GM21737 (cell line): Measurements from ENCODE around the gene HGS.
A peak's percentile ranks its signal among the peaks of the same experiment; 100 is the strongest.

Source experiments
- ATAC-seq: cut with Tn5 transposase; IDR thresholded peaks from one replicate; pipeline ENCODE4 v1.9.1; 2021; ENCODE audit warnings: mild to moderate bottlenecking, moderate library complexity; ENCODE audit not compliant: unreplicated experiment

Gene HGS

GRCh38 chr17:81703747-81704654 lies 20.2 kb downstream of the HGS start:
- ATAC-seq = no peak

DNA sequence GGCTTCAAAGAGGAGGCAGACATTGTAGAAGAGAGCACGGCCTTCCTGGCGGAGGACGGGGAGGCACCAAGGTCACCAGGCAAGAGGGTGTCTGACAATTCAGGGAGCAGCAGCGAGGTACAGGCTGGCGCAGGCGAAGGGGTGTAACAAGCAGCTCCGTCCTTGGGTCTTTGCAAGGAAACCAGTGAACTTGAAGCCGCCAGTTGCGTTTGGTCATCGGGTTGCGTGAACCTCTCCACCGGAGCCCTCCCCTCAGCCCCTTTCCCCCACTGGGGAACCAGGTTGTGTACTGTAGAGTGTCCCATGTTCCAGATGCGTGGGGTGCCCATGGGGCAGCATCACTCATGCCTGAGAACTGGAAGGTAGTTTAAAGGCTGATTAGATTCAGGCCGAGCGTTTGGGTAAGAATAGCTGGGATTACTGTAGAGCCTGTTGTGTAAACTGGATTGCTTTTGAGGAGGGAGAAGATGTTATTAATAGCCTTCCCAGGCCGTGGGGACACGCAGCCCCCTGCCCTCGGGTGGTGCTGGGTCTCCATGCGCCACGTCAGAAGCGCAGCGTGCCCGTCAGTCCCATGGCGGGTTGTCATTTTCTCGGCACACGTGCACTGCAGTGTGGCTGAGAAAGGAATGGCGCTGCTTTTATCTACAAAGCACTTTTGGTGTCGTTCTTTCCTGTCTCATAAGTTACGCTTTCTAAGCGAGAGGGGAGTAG lies 21.9 kb downstream of the HGS start:
- ATAC-seq = no peak

DNA sequence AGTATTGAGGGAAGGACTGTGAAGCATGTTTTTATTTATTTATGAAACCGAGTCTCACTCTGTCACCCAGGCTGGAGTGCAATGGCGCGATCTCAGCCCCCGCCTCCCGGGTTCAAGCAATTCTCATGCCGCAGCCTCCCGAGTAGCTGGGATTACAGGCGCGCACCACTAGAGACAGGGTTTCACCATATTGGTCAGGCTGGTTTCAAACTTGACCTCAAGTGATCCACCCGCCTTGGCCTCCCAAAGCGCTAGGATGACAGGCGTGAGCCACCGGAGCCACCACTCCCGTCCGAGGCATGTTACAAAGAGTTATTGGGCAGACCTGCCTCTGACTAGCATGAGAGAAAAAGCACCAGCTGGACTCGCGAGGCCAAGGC lies 22.4 kb downstream of the HGS start:
- ATAC-seq = no peak

GRCh38 chr17:81706757-81707624 lies 23.2 kb downstream of the HGS start:
- no peak for ATAC-seq

DNA sequence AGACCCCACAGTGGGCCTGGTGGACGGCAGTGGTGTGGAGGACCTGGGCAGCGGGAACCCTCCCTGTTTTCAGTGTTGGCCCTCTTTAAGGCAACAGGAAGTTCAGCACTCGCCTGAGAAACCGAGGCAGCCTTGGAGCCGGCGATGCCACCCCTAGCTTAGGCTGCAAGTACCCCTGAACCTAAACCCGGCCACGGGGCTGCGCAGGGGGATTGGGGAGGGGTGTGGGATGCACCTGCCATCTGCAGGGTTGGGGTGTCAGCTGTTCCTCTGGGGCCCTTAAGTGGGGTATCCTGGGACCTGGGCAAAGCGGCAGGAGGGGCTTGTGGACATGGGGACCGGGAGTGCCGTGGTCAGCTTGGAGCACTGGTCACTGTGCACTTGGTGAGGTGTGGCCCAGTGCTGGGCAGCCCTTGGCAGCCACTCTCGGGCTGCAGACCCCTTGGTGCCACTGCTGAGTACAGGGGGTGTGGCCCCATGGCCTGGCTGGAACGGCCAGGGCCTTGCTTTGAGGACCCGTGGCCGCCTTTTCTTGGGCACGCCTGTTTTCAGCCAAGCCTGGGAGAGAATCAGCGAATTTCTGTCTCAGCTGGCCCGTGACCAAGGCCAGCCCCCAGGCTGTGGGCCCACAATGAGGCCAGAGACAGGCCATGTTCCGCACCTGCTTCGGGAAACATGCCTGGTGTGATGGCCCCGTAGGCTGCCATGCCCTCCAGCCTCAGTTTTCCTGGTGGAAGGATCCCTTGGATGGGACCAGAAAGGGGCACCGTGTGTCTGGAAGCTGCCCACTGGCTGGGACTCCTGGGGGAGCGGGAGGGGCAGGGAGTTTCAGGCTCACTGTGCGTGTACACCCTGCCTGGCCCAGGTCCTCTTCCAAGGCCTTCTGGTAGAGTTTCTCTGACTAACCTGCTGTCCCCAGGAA lies 24.2 kb downstream of the HGS start:
- no peak for ATAC-seq

- no peak for ATAC-seq
These were observed 25.0 kb downstream of the HGS start for GRCh38 chr17:81708739-81709185.

DNA sequence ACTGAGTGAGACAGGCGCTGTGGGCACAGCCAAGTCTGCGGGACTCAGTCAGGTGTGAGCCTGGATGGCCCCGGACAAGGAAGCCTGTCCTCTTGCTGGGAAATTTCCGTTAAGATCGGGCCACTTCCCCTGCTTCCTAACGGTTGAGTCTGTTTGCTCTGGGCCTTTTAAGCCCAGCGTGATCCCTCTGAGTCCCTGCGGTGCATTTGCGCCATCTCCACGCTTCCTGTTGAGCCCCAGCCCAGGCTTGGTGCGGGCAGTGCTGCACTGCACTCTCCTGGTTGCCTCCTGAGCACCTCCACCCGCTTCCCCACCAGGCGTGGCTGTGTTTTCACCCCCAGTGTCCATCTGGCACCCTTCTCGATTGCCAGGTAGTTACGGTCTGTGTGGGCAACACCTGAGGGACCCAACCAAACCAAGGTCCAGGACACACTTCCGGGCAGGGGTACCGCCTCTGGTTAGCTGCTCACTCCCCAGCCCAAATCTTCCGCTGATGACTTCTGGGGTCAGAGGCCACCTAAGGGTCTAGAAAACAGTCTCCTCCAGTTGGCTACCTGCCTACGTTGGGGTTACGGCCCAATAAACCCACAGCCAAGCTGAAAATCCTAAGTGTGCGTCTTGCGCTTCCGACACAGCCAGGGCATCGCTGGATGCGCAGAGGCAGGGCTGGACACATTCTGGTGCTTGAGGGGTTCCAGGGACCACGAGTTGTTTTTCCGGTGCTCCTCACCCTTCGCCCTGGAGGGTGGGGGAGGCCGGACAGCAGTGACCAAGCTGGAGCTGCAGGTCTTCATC lies 26.9 kb downstream of the HGS start:
- no peak for ATAC-seq

DNA sequence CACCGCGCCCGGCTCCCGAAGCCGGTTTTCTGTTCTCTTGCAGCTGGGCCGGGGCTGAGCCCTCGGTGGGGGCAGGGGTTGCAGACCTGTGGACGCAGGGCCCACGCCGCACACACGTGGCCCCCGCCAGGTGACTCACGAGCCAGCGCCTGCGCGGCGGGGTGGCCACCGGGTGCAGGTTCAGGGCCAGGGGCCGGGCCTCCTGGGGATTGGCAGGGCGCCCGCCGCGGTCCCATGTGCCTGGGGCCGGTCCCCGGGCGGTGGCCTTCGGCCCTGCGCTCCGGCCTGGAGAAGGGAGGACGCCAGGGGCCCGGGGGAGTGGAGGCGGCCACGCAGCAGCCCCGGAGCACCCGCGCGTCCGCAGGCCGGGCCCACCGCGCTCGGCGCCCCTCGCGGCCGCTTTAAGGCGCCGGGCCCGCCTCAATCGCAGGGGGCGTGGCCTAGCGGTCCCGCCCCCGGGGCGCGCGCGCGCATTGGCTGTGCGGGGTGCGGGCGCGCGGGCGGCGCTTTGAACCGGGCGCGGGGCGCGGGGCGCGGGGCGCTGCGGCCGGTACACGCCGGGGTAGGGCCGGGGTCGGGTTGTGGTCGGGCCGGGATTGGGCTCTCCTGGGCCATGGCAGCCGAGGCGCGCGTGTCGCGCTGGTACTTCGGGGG lies 28.1 kb downstream of the HGS start, which contains the start of gene SLC25A10:
TSS of gene SLC25A10 (plus strand) at position 471 of the 654 bp plus-strand sequence. CDS start at position 614, 143 bp downstream.
- ATAC-seq = peak; percentile 55

GRCh38 chr17:81712468-81713003 lies 28.7 kb downstream of the HGS start:
- ATAC-seq = peak; percentile 4

GRCh38 chr17:81713004-81713555 lies 29.3 kb downstream of the HGS start:
- no peak for ATAC-seq

GRCh38 chr17:81713556-81714411 lies 30.0 kb downstream of the HGS start:
- ATAC-seq = no peak

- no peak for ATAC-seq
These were observed 30.7 kb downstream of the HGS start for GRCh38 chr17:81714412-81715106.

GRCh38 chr17:81715107-81715871 lies 31.5 kb downstream of the HGS start:
- no peak for ATAC-seq

- ATAC-seq = no peak
These were observed 32.3 kb downstream of the HGS start for GRCh38 chr17:81715872-81716673.

DNA sequence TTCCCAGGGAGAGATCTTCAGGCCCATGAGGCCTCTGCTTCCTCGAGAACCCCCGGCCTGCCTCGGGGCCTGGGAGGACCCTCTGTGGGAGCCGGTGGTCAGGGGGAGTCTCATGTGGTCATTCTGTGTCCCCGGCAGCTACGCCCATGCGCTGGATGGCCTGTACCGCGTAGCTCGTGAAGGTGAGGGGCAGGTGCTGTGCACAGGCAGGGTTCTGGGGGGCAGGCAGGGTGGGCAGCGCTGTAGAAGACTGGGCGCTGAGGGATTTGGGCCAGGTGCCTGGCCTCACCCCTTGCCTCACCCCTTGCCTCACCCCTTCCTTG lies 32.8 kb downstream of the HGS start:
- ATAC-seq = no peak
